T-helper 2 cell treated with Interferon-gamma antibody and Interleukin-4, amounts not matched to agents 100 ng/mL and 5 ng/mL, for 36 hours (primary cell): ENCODE results near the gene PEX10. TPM values are rescaled to one million over a fixed set of nuclear protein-coding genes. Genes with fewer than 3 reads are reported as not detected.

Experiments
- intact Hi-C: fragments of 100-400 bp; cut with micrococcal nuclease; formaldehyde crosslinking; loops from one replicate; pipeline ENCODE4 v1.15.1; 2023
- total RNA-seq: library from RNA; stranded (reverse); gene quantifications from 2 replicates; pipeline ENCODE4 v1.2.3, GENCODE V29; 2022

Gene PEX10
- total RNA-seq, 1 donor from 2014 or later = 12.6 TPM

DNA sequence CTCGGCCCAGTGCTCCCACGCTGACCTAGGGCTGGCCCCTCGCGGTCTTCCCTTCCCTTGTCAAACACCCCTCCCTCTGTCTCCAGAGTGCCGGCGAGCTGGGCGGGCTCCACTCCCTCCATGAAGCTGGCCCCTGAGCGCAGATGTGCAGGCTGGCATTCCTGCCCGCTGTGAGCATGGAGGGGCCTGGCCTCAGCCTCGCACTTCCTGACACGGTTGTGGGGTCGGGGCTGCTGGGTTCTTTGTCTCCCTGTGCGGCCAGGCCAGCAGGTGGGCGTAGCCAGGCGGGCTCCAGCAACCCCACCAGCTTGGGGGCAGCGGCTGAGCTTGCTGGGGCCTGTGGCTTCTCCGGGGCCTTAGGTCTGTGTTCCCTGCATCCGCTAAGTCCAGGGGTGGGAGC lies 14.2 kb upstream of the PEX10 start:
- intact Hi-C loops = no loop called here

DNA sequence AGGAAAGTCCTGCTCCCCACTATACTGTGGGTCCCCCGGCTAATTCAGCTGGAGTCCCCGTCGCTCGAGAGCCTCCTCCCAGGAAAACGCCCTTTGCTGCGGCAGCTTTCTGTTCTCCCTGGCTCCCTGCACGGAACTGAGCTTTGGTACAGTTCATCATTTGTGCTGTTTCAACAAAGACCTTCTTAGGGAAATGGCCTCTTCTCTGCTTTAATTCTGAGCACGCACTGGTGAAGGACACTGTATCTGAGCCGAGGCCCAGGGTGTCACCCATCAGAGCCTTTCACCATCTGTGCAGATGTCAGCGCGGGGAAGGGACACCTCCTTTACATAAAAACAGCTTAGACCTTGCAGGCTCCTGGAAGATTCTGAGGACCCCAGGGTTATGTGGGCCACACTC lies 13.5 kb upstream of the PEX10 start:
- intact Hi-C loops = no loop called here

DNA sequence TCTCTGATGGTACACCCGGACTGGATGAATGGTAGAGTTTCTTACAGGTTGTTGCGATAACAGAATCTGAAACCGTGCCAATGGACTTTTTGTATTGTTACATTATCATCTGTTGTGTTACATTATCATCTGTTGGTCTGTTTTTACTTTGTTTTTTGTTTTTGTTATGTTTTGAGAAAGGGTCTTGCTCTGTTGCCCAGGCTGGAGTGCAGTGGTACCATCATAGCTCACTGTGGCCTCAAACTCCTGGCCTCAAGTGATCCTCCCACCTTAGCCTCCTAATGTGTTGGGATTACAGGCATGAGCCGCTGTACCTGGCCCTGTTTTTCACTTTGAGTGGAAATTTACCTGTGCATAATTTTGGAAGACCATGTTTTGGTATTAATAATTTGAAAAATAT lies 10.2 kb upstream of the PEX10 start:
- intact Hi-C loops = no loop called here

DNA sequence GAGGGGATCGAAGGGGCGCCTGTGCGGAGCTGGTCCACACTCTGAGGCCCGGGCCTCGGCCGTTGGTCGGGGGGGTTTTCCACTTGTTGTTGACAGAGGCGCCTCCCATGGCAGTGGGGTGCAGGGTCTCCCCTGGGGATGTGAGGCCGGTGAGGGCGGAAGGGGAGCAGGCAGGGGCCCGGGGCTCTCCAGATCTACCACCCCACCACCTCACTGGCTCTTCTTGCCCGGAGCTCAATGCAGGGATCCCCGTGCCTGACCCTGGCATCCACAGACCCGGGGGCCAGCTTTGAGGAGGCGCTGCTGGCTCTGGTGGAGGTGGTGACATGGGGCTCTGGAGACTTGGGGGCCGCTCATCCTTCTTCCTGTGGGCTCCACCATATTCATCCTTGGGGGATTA lies 7.1 kb upstream of the PEX10 start:
- intact Hi-C loops = no loop called here

DNA sequence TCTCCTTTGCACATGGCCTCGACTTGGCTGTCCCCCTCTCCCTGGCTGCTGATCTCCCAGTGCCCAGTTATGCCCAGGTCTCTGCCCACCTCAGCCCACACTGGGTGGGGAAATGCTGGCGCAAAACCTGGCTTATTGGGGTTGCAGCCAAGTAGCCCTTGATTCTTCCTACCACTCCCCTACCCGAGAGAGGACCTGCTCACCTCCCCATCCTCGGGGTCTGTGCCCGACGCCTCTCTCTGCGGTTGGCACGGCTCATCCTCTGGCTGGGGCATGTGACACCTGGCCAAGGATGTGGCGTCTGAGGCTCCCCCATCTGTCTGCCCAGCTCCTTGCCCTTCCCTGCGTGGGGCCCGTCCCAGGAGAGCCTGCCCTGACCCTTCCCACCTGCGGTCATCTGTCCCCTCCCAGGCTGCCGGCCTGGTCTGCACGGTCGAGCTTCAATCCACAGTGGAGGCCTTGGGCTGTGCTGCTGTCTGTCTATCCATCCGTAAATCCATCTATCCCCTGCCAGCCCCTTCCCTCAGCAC lies 6.5 kb upstream of the PEX10 start:
- intact Hi-C loops = no loop called here

DNA sequence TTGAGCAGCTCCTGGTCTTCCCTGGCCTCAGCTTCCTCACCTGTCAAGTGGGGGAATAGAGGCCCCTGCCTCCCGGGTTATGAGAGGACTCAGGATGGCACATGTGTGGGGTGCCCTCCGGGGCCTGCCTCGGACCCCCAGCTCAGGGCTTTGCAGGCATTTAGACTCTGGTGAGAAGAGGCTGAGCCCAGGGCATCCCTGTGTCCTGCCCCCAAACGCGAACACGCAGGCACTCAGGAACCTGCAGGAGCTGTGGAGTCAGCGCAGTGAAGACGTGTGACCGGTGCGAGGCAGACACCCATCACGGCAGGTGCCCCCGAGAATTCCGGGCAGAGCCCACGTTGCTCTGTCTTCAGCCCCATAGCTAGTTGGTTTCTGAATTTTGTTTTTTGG lies 5.5 kb upstream of the PEX10 start:
- intact Hi-C loops = no loop called here

DNA sequence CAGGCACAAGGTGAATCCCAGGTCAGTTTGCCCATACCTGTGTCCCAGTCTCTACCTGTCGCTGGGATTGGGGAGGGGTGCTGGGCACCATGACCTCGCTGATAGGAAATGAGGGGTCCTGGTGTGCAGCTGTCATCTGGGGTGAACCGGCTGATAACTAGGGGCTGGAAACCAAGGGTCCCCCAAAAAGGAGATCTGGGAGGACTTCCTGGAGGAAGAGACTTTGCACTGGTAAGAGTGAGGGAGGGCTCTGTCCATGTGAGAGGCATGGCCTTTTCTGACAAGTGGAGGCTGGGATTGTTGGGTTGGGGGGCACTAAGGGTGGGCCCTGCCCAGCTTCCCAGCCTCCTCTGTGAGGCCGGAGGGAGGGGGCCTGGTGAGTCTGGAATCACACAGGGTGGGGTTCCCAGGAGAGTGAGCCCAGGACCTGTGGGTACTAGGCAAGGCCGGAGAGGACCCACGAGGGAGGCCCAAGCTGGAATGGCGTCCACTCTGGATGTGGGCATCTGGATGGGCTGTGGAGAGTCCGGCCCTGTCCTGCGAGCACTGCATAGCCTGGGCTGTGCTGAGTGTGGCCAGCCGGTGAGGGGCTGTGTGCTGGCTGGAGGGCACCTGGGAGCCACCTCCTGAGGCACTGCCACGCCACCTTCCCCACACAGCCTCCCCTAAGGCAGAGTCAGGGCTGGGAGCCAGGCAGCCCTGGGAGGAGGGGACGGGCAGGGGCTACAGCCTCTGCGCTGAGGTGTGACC lies 4.9 kb upstream of the PEX10 start:
- intact Hi-C loops = no loop called here

DNA sequence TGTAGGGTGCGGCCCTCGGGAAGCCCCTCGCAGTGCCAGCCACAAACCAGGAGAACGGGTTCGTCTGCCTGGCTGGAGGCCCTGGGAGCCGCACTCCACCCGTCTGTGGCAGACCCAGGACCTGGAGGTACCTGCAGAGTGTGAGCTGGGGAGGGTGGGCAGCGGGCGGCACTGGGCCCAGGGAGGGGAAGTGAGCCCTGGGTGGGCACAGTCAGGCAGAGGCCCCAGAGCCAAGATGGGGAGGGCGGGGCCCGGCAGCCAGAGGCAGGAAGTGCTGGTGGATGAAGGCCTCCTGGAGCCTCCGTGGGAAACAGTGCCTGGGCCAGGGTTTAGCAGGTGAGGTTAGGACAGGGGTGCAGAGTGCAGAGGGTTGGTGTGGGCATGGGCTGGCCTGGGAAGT lies 4.0 kb upstream of the PEX10 start:
- intact Hi-C loops = no loop called here

DNA sequence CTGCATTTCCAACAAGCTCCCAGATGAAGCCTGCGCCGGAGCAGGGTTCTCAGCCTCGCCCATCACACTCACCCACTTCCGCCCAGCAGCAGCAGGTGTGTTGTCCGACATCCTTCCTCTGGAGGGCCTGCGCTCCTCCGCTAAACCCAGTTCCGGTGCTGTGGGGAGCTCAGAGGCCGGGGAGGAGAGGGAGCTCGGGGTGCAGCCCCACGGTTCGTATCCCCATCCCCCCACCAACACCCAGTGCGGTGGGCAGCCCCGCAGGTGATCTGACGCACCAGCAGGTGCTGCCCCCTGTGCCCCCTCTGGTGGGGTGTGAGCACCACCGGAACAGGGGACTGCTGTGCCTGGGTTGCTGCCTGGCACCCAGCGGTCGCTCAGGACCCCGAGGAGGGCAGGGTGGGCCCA lies 3.4 kb upstream of the PEX10 start:
- intact Hi-C loops = no loop called here

DNA sequence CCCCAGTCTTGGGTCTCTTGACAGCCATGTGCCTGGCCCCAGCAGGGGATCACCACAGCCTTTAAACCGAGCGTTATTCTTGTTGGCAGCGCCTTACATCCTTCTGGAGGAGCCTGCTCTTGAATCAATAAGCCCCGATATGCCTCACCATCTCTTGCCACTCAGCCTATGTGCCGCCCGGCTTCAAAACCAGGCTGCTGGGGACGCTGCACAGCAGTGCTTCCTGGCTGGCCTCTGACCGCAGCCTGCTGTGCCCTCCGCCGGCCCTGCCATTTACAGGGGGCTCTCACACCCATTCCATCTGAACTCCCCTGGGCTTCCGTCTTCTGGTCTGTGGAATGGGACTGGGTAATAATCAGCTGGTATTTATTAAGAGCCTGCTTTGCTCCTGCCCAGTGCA lies 3.0 kb upstream of the PEX10 start:
- intact Hi-C loops = no loop called here

DNA sequence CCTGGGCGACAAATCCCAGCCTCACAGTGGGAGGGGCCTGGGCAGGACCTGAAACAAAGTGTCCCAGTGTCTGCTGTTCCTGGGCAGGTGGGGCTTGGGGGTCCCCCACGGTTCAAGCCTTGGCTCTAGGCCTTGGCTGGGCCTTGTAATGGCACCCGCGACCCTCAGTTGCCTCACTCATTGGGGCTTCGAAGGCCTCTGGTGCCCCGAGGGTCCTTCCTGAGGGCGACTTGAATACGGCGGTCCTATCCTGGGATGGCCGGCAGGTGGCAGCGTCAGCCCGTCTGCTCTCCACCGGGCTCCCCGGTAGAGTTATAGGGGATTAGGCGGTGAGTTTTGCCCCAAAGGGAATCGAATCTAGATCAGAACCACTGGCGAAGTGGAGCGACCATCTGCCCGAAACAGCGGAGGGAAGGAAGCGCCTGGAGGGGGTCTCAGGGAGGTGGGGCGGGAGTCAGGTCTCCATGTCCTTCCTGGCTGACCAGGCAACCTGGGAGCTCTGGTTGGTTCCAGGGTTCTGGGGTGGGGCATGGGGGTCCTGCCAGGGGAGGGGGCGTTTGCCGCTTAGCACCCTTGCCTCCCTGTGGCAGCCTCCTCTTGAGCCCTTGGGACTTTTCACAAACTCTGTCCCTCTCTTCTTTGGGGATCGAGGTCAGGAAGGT lies 2.1 kb upstream of the PEX10 start:
- intact Hi-C loops = no loop called here

DNA sequence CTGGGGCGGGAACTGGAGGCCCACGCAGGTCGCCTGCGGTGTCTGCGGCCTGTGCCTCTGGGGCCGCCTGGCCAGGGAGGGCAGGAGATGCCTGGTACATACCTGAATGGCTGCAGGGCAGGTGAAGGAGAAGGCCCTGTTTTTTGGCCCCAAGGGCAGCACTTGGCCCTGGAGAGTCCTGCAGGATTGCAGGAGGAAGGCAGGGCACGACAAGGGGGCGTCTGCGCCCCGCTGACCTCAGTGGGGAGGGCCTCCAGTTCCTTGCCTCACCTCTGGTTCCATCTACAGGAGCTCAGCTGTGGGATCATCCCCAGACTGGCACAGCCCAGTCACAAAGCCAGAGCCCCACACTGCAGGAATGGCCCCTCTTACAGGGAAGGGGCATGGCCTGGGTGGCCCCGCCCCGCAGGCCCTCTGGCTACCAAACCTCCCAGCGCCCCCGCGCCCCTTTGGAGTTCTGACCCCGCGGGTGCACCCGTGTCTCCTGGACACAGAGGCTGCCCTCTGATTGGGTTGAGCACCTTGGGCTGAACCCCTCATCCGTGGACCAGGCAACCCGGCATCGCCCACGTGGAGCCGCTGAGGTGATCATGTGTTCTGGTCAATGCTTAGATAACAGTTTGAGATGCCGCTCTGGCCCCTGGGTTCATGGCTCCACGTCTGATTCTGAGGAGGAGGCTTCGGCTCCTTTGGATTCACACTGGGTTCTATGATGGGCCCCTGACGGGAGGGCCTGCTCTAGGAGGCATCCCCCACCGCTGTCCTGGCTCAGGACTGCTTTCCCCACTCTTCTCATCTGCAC lies 1.3 kb upstream of the PEX10 start:
- intact Hi-C loops = loop anchor here (2.0 kb wide), 1 partner anchor 281 kb away; no protein-coding TSS in a partner anchor

DNA sequence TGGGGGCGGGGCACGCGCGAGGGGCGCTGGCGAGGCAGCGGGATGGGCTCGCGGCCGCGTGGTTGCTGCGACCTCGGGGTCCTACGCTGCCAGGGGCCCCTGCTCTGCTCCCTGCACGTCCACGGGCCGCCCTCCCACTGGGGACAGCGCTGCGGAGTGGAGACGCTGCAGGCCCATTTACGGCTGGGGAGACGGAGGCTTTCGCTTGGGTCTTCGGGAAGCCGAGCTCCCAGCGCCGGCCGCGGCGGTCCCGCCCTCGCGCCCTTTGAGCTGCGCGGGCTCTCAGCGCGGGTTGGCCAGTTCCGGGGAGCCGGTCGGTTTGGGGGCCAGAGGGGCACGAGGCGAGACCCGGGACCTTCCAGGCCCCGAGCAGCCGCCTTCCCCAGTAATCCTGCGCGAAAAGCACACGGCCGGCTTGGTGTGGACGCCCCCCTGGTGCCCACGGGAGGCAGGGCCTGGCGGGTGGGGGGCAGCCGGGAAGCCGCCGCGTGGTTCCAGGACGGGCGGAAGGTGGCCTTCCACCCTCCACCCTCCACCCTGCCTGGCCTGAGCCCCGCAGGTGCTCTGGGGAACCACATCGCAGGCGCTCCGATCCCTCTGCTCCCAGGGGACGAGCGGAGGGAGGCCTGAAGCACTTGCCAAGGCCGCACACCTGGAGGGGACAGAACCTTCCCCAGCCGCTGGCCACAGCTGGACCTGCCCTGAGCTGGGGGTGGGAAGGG lies 570 bp upstream of the PEX10 start:
- intact Hi-C loops = loop anchor here (1.0 to 2.0 kb wide), 6 partner anchors 22 to 280 kb away; partner anchors contain the start of genes MORN1, PANK4, PRXL2B and RER1

DNA sequence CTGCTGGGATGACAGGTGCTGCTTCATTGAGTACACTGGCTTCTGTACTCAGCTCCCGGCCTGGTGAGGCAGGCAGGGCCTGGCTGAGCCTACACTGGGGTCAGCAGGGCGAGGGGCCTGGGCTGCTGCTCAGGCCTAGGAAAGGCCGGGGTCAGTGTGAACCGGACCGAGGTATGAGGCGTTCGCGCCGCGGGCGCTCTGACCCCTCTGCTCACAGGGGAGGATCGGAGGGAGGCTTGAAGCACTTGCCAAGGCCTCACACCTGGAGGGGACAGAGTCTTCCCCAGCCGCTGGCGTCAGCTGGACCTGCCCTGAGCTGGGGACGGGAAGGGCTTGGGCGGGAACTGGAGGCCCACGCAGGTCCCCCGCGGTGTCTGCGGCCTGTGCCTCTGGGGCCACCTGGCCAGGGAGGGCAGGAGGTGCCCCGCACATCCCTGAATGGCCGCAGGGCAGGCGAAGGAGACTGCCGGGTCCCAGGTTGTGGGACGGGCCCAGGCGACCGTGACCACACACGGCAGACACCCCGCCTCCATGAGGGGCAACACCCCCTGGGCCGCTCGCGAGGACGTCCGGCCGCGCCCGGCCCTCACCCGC lies 466 bp downstream of the PEX10 start:
- intact Hi-C loops = loop anchor here (1.0 to 2.0 kb wide), 6 partner anchors 21 to 279 kb away; partner anchors contain the start of genes MORN1, PANK4, PRXL2B and RER1

DNA sequence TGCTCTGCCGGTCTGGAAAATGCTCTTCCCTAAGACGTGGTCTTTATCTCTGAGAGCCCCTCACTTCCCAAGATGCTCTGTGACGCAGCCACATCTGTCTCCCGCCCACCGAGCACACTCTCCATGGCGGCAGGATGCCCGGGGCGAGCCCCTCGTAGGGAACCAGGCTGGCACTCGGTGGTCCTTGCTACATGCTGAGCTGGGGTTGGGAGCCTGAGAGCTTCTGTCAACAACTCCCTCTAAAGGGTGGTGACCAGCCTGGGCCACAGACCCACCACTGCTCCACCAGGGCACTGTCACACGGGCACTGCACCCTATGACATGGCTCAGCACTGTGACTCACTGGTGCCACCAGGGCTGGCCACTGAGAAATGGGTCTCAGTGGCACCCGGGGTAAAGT lies 2.6 kb downstream of the PEX10 start:
- intact Hi-C loops = no loop called here

DNA sequence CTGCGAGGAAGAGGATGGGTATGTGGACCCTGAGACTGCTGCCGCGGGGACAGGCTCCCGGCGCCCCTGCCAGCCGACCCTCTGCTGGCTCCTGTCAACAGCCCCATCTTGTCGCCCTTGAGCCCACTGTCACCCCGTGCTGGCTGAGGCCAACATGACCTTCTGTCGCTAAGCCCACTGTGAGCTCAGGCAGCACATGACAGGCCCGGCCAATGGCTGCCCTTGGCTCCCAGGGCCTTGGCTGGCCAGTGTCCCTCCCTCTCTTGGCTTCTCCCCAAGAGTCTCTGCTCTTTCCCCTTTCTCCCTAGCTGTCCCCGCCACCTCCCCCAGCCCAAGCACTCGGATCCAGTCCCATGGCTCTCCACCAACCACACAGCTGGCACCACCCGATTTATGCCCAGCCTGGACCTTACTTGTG lies 3.5 kb downstream of the PEX10 start:
- intact Hi-C loops = no loop called here

DNA sequence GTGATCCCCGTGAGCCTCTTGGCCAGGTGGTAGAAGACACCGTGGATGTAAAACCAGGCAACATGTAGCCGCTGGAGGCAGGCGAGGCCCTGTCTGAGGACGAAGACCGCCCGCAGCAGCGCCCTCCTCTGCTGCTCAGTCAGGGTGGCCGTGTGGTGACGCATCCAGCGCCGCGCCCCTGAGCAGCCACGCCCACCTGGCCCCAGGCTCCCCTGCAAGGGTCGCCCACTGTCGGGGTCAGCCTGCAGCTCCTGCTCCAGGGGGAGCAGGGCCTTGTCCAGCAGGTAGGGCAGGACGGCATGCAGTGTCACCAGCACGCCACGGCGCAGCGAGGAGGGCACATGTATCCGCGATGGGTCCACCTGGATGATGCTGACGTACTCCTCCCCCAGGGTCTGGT lies 3.9 kb downstream of the PEX10 start:
- intact Hi-C loops = no loop called here

DNA sequence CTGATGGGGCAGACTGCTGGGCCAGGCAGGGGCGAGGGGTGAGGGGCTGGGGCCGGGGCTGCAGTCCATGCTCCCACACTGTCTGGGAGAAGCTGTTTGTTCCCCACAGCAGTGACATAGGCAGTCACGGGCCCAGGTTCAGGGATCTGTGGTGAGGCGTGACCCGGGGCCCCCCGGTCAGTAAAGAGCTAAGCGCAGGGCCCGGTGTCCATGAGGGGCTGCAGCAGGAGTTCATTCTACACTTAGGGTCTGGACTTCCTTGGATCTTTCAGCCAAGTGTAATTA lies 4.4 kb downstream of the PEX10 start:
- intact Hi-C loops = no loop called here

DNA sequence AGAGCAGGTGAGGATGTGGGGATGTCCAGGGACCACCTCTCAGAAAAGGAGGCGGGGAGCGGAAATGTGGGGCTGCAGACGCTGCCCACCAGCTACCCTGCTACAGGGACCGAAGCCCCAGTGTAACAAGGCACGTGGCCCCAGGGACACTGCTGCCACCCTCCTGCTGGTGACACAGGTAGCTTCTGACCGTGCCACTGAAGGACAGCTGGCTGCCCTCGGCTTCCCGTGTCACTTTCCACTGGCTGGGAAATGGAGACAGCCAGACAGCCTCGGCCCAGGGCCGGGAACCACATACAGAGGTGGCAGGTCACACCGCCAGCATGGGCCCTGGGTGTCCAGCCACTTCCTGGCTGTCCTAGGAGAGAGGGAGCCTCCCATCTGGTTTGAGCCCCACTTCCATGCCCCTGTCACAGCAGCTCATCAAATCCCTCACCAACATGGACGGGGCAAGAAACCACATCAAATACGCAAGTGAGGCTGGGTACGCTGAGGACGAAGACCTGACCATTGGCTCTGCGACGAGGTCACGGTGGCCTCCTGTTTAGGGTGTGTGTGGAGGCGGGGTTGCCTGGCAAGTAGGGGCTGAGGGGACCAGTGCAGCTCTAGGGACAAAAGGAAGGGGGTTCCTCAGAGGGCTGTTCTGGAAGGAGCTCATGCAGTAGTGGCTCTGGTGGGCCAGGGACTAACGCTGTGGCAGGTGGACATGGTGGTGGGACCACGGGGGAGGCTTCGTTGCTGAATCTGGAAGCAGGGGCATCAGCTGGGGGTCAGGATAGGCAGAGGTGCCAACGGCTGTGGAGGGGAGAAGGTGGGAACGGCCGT lies 5.0 kb downstream of the PEX10 start:
- intact Hi-C loops = no loop called here

DNA sequence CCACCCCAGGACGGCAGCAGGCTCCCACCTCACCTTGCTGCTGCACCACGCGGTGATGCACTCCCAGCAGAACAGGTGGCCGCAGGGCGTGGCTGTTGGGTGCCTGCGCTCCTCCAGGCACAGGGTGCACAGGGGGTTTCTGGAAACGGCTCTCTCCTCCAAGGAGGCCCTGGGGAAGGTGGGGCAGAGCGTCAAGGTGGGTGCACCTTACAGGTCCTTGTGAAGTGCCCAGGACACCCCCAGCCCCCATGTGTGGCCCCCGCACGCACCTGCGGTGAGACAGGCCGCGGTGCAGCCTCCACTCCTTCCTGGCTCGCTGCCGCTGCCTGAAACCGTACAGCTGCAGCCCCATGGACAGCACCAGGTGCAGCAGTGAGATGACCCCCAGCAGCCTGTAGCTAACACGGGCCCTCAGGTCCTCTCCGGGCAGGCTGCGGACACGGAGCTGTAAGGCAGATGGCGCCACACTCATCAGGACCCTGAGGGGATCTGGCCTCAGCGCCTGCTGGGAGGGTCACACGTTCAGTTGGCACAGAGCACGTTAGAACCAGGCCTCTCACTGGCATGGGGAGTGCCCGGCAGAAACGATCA lies 5.8 kb downstream of the PEX10 start:
- intact Hi-C loops = no loop called here
